Panc1 (cell line): Measurements from ENCODE around the gene RAI1. TPM values are rescaled to one million over a fixed set of nuclear protein-coding genes. Genes with fewer than 3 reads are reported as not detected.
"Not testable (repeated sequence)": the region's sequence is repeated elsewhere in the genome, so short reads cannot be mapped to it uniquely, and the experiment has no call there.

Source experiments
- ATAC-seq: fragments of 200-7000 bp; cut with Tn5 transposase; 2 replicates; pipeline ENCODE4 v1.9.1; 2020; ENCODE audit warnings: mild to moderate bottlenecking, moderate library complexity
- BruUV-seq: library from RNA; stranded (reverse); fragments of 400-500 nt; replicated peaks from 2 replicates; lab custom pipeline; 2021; lab: Mats Ljungman, UMichigan
- CTCF ChIA-PET: fragments of 300-600 bp; sonication (Branson Sonifier 250); formaldehyde crosslinking; loops from one replicate; lab custom pipeline; 2022; ENCODE audit warnings: antibody characterized with exemption; lab: Charles Lee
- POLR2A ChIA-PET: fragments of 300-600 bp; sonication (Branson Sonifier 250); formaldehyde crosslinking; loops from one replicate; lab custom pipeline; 2022; ENCODE audit warnings: antibody characterized with exemption; lab: Charles Lee
- DNase-seq: peaks from one replicate; pipeline ENCODE4 v3.0.0-alpha.2; 2010; ENCODE audit warnings: low read depth, low spot score
- H3K27ac ChIP-seq: 2 replicates; pipeline ENCODE4 v1.5.1; 2011; ENCODE audit warnings: mild to moderate bottlenecking, low read length, inconsistent platforms
- H3K27me3 ChIP-seq: fragments of 200-500 bp; sonication (Bioruptor generic); 2 replicates; pipeline ENCODE4 v1.6.0; 2014; ENCODE audit warnings: low read length, inconsistent platforms; ENCODE audit not compliant: control insufficient read depth, insufficient read depth
- H3K36me3 ChIP-seq: fragments of 200-500 bp; sonication (Bioruptor generic); 2 replicates; pipeline ENCODE4 v1.5.1; 2014; ENCODE audit warnings: inconsistent platforms, mild to moderate bottlenecking, low read length, moderate library complexity; ENCODE audit not compliant: control insufficient read depth, insufficient read depth
- H3K4me1 ChIP-seq: 2 replicates; pipeline ENCODE4 v1.5.1; 2011; ENCODE audit warnings: inconsistent platforms, mild to moderate bottlenecking, low read length, moderate library complexity; ENCODE audit not compliant: control insufficient read depth, insufficient read depth
- H3K4me3 ChIP-seq, 2 experiments: 2 replicates each; pipeline ENCODE4 v1.5.1; 2011 to 2012; ENCODE audit warnings: low read depth in 2 of 2, low read length in 2 of 2, mild to moderate bottlenecking in 2 of 2, inconsistent platforms in 1 of 2, moderate library complexity in 1 of 2
- H3K9me3 ChIP-seq: fragments of 200-500 bp; sonication (Bioruptor generic); 2 replicates; pipeline ENCODE4 v1.5.1; 2014; ENCODE audit warnings: low read depth, mild to moderate bottlenecking, inconsistent platforms, low read length, moderate library complexity; ENCODE audit not compliant: control insufficient read depth, insufficient read depth
- POLR2AphosphoS5 ChIP-seq: IDR thresholded peaks from 2 replicates; pipeline ENCODE4 v1.6.1; 2012; ENCODE audit warnings: mild to moderate bottlenecking, low read depth, low read length, moderate library complexity
- SIN3A ChIP-seq: IDR thresholded peaks from 2 replicates; pipeline ENCODE4 v1.6.1; 2012; ENCODE audit warnings: low read depth, mild to moderate bottlenecking, low read length, moderate library complexity, borderline replicate concordance; ENCODE audit not compliant: insufficient read depth
- TCF7L2 ChIP-seq: IDR thresholded peaks from 2 replicates; pipeline ENCODE4 v1.6.1; 2011; ENCODE audit warnings: mild to moderate bottlenecking, low read depth, low read length, inconsistent platforms
- in situ Hi-C: cut with HindIII; loops from 2 replicates; pipeline ENCODE4 v1.10.0; 2016; ENCODE audit warnings: low sequenced_read_pairs, low pct_unique_long_range_greater_than_20kb
- intact Hi-C: fragments of 100-400 bp; cut with micrococcal nuclease; formaldehyde crosslinking; loops from one replicate; pipeline ENCODE4 v1.10.0; 2022; ENCODE audit not compliant: unreplicated experiment
- total RNA-seq: library from RNA; stranded (reverse); gene quantifications from one replicate; pipeline ENCODE4 v1.2.1, GENCODE V29; 2021; ENCODE audit not compliant: unreplicated experiment
- TF ChIP-seq, protein P1 (sequence below): fragments of 450-650 bp; IDR thresholded peaks from 2 replicates; pipeline ENCODE4 v1.5.1; 2017; ENCODE audit warnings: mild to moderate bottlenecking
- TF ChIP-seq, protein P2 (sequence below), 2 experiments: IDR thresholded peaks; 2 replicates each; pipeline ENCODE4 v1.6.1; 2011 to 2012; ENCODE audit warnings: low read depth in 2 of 2, control low read depth in 1 of 2, low read length in 1 of 2, mild to moderate bottlenecking in 1 of 2, moderate library complexity in 1 of 2; ENCODE audit not compliant: insufficient read depth in 1 of 2

Gene RAI1
- total RNA-seq, 1 experiment from 2014 or later = 51.0 TPM

DNA sequence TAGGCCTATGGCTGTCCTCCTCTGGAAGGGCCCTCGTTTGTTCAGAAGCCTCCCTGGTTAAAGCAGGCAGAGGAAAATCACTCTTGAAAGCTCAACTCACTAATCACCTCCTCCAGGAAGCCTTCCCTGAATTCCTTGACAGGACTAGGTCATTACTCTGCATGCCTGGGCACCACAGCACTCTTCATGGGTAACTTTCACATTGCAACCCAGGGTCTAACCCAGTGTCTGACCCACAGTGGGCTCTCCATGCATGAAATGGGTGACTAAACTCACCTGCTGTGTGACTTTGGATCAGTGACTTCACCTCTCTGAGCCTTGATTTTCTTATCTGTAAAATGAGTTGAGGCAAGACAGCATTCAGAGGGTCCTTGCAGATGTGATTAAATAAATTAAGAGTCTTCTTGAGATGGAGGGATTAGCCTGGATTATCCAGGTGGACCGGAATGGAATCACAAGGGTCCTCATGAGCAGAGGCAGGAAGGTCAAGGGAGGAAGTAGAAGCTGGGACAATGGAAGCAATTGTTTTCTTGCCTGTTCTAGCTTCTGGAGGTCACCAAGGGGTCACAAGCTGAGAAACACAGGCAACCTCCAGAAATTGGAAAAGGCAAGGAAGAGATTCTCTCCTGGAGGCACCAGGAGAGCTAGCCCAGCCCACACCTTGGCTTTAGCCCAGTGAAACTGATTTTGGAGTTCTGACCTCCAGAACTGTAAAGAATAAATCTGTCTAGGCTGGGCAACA, 3.8 kb upstream of the RAI1 start:
- Histone ChIP-seq H3K4me1 (peaks cover 10% of the 10 kb centered on the region; the same call in 1 of the 2 replicates), H3K36me3 (no peaks in the 10 kb centered on the region), H3K4me3 (no peak overlapping the region), H3K27me3 (no peaks in the 10 kb centered on the region), H3K9me3 (no peaks in the 10 kb centered on the region), H3K27ac (no peak overlapping the region)
- ChIA-PET CTCF (no interaction called here), POLR2A (no interaction called here)
- no peak for TF ChIP-seq SIN3A
- TF ChIP-seq, protein P1, sequence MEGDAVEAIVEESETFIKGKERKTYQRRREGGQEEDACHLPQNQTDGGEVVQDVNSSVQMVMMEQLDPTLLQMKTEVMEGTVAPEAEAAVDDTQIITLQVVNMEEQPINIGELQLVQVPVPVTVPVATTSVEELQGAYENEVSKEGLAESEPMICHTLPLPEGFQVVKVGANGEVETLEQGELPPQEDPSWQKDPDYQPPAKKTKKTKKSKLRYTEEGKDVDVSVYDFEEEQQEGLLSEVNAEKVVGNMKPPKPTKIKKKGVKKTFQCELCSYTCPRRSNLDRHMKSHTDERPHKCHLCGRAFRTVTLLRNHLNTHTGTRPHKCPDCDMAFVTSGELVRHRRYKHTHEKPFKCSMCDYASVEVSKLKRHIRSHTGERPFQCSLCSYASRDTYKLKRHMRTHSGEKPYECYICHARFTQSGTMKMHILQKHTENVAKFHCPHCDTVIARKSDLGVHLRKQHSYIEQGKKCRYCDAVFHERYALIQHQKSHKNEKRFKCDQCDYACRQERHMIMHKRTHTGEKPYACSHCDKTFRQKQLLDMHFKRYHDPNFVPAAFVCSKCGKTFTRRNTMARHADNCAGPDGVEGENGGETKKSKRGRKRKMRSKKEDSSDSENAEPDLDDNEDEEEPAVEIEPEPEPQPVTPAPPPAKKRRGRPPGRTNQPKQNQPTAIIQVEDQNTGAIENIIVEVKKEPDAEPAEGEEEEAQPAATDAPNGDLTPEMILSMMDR = no peak
- TF ChIP-seq, protein P2, sequence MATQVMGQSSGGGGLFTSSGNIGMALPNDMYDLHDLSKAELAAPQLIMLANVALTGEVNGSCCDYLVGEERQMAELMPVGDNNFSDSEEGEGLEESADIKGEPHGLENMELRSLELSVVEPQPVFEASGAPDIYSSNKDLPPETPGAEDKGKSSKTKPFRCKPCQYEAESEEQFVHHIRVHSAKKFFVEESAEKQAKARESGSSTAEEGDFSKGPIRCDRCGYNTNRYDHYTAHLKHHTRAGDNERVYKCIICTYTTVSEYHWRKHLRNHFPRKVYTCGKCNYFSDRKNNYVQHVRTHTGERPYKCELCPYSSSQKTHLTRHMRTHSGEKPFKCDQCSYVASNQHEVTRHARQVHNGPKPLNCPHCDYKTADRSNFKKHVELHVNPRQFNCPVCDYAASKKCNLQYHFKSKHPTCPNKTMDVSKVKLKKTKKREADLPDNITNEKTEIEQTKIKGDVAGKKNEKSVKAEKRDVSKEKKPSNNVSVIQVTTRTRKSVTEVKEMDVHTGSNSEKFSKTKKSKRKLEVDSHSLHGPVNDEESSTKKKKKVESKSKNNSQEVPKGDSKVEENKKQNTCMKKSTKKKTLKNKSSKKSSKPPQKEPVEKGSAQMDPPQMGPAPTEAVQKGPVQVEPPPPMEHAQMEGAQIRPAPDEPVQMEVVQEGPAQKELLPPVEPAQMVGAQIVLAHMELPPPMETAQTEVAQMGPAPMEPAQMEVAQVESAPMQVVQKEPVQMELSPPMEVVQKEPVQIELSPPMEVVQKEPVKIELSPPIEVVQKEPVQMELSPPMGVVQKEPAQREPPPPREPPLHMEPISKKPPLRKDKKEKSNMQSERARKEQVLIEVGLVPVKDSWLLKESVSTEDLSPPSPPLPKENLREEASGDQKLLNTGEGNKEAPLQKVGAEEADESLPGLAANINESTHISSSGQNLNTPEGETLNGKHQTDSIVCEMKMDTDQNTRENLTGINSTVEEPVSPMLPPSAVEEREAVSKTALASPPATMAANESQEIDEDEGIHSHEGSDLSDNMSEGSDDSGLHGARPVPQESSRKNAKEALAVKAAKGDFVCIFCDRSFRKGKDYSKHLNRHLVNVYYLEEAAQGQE (IDR thresholded peaks at IDR 0.05; ENCODE audit: insufficient read depth in 1 of 2, low read depth in 2 of 2, low read length in 1 of 2) = no peak
- no peak for TF ChIP-seq TCF7L2
- TF ChIP-seq POLR2AphosphoS5 = no peak
- ATAC-seq = no peak
- DNase-seq = no peak
- intact Hi-C loops (no loop called here), in situ Hi-C loops (no loop called here)
- no TSS peak for BruUV-seq

DNA sequence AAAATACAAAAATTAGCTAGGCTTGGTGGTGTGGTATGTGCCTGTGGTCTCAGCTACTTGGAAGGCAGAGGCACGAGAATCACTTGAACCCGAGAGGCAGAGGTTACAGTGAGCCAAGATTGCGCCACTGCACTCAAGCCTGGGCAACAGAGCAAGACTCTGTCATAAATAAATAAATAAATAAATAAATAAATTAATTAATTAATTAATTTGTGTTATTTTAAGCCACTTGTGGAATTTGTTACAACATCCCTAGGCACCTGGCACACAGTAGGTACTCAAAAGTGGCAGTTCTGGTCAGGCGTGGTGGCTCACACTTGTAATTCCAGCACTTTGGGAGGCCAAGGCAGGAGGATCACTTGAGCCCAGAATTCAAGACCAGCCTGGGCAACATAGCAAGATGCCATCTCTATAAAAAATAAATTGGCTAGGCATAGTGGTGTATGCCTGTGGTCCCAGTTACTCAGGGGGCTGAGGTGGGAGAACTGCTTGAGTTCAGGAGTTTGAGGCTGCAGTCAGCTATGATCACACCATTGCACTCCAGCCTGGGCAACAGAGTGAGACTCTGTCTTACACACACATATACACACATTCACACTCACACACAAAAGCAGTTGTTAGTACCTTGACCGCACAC, 3.1 kb upstream of the RAI1 start:
- CTCF ChIA-PET, DNase-seq, H3K9me3 ChIP-seq, ATAC-seq, H3K27me3 ChIP-seq, in situ Hi-C loops, H3K36me3 ChIP-seq, POLR2A ChIA-PET, intact Hi-C loops, H3K27ac ChIP-seq, H3K4me3 ChIP-seq, BruUV-seq: not testable (repeated sequence)
- H3K4me1 ChIP-seq = peaks cover 11% of the 10 kb centered on the region; the same call in 1 of the 2 replicates

DNA sequence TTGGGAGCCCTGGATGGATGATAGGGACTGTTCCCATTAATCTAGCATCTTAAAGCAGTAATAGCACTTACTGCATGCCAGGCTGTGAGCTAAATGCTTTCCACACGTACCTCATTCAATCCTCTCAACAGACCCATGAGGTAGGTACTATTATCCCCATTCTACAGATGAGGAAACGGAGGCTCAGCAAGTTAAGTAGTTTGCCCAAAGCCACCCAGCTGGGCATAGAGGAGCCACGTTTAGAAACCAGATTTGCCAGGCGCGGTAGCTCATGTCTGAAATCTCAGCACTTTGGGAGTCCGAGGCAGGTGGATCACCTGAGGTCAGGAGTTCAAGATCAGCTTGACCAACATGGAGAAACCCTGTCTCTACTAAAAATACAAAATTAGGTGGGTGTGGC, 2.0 kb upstream of the RAI1 start:
- H3K9me3 ChIP-seq = no peaks in the 10 kb centered on the region
- intact Hi-C loops = no loop called here
- H3K4me1 ChIP-seq = peaks cover 22% of the 10 kb centered on the region
- ChIA-PET POLR2A (interaction anchor here (0.6 kb wide), 1 partner anchor 130 kb away, joined by 10 read pairs; no protein-coding TSS in a partner anchor), CTCF (no interaction called here)
- H3K4me3 ChIP-seq = no peak overlapping the region
- no peaks in the 10 kb centered on the region for H3K27me3 ChIP-seq
- in situ Hi-C loops = no loop called here
- no TSS peak for BruUV-seq
- TF ChIP-seq POLR2AphosphoS5 = no peak
- TF ChIP-seq, protein P2 (IDR thresholded peaks at IDR 0.05; ENCODE audit: insufficient read depth in 1 of 2, low read depth in 2 of 2, low read length in 1 of 2) = no peak
- TF ChIP-seq, protein P1 = no peak
- no peak for TF ChIP-seq SIN3A
- no peak for TF ChIP-seq TCF7L2
- DNase-seq = no peak
- no peak overlapping the region for H3K27ac ChIP-seq
- ATAC-seq = no peak
- no peaks in the 10 kb centered on the region; the same call in 1 of the 2 replicates for H3K36me3 ChIP-seq
